NCI-H446 treated with DMSO at 0.1 percent for 48 hours (cell line): ENCODE data around the gene EWSR1.

Source experiments
- DNase-seq: peaks from one replicate; lab custom pipeline; 2025; lab: John Stamatoyannopoulos, UW

Gene EWSR1

GRCh38 chr22:29269731-29270474 is 1.8 kb downstream of the EWSR1 start:
- no peak for DNase-seq

DNA sequence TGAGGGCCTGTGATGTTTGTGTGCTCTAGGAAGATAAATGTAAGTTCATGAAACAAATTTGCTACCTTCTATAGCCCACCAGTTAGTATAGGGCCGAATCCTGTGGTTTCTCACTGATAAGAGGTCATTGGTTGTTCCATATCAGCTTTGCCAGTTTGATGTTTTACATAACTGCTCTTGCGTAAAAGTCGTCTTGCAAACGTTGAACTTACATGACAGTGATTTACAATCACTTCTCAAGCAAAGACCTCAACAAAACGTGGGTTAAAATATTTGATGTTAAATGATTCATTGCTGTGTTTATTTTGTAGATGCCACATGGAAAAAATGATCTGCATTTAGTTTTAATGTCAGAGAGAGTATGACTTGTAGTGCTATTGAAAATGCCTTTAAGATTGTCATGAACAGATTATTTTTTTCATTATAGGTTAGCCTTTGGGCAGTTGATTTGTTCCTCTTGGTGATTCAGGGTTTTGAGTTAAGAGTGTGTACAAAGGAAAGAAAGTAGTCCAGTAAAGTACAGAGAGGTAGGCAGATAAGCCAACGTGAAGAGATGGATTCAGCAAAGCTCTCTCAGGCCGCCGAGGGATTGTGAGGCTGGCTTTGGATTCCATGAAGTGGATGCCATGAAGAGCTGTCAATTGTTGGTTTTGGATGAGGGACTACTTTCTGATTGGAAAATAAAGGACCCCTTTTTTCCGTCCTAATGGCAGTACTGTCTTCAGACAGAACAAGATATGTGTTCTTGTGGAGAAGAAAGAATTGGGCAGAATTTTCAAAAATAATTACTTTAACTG is 2.6 kb downstream of the EWSR1 start:
- no peak for DNase-seq

DNA sequence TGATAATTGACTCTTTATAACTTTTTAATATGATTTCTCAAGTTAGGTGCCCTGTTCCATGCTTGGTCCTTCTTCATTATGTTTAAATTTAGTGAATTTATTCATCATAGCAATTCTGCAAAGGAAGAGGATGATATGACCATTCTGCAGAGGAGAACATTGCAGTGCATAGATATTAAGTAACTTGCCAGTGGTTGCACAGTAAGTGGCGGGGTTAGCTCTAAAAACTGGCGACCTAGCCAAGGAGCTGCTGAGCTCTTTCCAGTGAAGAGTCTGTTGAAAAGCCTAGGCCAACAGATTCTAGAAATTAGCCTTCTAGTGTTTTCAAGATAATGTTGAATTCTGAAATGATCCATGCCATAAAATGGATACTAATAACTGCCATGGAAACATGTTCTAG is 4.6 kb downstream of the EWSR1 start:
- DNase-seq: no peak

- DNase-seq: no peak
These were observed 7.1 kb downstream of the EWSR1 start for GRCh38 chr22:29275167-29275566.

GRCh38 chr22:29275819-29276565 is 7.9 kb downstream of the EWSR1 start:
- DNase-seq: no peak

- DNase-seq: no peak
These were observed 9.9 kb downstream of the EWSR1 start for GRCh38 chr22:29277927-29278326.

- no peak for DNase-seq
These were observed 16.1 kb downstream of the EWSR1 start for GRCh38 chr22:29284196-29284595.

DNA sequence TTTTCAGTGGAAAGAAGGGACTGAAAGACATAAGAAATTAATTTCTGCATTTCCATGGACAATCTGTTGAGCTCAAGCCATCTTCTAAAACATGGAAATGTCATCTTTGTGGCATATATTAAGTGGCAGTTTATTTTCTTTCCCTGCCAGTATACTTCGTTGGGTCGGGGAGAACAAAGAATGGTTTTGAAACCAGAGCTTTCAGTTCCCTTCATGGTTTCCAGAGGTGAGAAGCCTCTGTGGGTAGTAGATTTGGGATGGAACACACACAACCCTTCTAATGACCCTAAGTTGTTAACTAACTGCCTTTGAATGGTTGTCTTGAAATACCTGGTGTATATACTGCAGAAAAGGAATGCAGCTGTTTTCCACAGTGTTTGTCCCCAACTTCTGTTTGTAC is 20.8 kb downstream of the EWSR1 start:
- no peak for DNase-seq

GRCh38 chr22:29290061-29290460 is 22.0 kb downstream of the EWSR1 start:
- DNase-seq: no peak

DNA sequence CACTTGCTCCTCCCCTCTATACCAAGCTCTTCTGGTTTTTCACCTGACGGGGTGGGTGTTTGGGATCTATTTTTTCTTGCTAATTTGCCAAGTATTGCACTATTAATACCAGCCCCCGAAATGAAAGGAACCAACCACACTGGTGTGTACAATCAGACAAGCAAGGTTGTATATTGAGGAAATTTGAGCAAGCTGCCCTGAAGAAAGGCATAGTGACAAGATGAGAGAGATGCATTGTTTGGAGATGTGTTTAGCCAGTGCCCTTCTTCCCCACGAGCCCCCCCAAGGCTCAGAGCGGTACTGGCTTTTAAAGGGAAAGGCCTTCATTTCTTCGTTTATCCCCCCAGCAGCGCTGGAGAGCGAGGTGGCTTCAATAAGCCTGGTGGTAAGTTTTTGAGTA is 23.1 kb downstream of the EWSR1 start:
- DNase-seq: no peak

GRCh38 chr22:29292379-29292778 is 24.3 kb downstream of the EWSR1 start:
- no peak for DNase-seq

GRCh38 chr22:29298641-29299040 is 30.6 kb downstream of the EWSR1 start:
- no peak for DNase-seq

DNA sequence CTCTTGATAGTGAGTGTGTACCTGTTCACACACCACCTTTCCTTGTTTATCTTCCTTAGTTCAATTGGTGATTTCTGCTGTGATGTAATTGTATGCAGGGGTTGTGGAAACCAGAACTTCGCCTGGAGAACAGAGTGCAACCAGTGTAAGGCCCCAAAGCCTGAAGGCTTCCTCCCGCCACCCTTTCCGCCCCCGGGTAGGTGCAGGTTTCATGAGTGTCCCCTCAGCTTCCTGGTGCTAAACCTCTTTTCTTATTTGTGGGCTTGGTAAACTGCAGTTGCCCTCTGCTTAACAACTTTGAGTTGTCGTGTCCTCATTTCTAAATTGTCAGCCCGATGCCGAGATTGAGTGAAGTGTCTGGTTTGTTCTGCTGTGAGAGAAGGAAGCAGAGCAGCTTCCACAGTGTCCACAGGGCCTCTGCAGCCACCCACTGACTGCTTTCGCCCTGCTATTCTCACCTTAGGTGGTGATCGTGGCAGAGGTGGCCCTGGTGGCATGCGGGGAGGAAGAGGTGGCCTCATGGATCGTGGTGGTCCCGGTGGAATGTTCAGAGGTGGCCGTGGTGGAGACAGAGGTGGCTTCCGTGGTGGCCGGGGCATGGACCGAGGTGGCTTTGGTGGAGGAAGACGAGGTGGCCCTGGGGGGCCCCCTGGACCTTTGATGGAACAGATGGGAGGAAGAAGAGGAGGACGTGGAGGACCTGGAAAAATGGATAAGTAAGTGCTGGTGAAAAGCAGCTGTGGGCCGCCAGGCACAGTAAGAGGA is 31.2 kb downstream of the EWSR1 start:
- DNase-seq: no peak

DNA sequence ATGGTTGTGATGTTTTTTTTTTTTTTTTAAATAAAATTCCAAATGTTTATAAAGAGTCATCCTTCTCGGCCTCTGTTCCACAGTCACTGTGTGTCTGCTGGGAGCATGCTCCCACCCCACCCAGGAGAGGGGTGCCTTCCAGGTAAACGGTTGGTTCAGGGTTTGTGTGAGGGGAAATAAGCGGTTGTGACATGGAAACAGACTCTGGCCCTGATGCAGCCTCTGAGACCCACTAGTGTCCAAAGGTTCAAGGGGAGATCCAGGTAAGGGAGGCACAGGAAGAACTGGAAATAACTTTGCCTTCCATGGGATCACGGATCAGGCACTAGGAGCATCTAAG is 32.4 kb downstream of the EWSR1 start:
- DNase-seq: no peak

- no peak for DNase-seq
These were observed 32.9 kb downstream of the EWSR1 start for GRCh38 chr22:29300807-29301601.

DNA sequence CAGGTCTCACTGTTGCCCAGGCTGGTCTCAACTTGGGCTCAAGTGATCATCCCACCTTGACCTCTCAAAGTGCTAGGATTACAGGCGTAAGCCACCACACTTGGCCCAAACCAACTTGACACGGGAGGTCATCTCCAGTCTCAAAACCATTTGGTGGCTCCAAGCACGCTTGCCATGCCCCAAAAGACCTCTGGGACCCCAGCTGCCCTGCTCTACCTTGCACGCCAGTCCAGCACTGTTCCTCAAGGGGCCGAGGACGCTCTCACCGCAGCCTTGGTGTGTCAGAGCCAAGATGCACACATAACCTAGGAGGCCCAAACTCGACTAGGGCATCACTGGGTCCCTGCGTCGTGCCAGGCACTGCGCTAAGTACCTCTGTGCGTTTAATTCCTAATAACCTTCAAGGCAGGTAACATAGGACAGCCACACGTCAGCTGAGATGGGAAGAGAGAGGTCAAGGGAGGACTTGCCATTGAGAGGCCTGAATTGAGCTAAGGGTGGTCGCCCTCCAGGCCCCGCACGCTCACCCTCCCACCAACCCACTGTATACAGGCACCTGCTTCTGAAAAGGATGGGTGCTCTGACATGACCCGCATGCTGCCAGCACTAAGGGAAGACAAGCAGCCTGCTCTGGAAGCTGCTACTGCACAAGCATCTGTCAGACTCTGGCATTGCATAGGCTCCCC is 33.8 kb downstream of the EWSR1 start:
- no peak for DNase-seq

GRCh38 chr22:29302402-29302680 is 34.3 kb downstream of the EWSR1 start:
- peak; percentile 65 for DNase-seq

DNA sequence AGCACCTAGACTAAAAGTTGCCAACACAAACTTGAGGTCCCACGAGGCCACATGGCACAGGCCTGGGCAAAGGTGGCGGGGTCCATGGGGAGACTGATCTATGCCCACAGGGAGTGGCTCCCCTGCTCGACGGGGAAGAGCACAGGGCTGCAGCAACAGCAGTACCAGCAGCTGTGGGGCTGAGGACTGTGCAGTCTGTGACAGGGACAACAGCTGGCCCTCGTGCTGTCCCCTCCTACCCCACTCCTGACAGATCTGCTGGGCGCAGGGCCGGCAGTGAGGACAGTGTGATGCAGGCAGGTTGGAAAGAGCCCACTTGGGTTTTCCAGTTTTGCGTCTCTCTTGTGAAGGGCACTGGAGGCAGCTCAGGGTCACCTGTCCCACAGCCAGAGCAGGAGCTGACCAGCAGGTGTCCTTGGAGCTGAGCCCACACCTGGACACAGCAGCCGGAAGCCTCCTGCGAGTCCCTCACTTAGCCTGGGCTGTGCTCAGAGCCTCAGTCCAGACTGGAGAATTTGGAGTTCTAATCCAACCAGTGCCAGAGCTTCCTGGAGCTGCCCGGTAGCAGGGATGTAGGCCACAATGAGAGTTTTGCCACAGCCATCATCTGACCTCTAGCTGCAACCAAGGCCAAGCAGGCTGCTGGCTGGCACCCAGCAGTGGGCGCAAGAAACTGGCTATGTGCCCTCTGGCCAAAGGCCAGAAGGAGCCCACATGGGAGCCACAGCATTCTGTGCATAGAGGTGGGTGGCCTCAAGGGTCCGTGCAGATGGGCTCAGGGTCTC is 34.8 kb downstream of the EWSR1 start:
- DNase-seq: no peak

DNA sequence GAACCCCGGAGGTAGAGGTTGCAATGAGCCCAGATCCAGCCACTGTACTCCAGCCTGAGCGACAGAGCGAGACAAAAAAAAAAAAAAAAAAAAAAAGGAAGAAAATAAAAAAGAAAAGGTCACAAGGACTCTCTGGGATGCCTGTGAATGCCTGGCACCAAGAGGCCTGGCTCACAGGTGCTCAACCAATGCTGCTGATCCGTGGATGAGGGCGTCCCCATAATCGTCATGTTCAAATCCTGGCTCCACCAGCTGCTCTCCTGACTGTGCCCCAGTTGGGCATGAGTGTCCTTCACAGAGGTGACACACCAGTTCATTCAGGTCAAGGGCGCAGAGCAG is 37.7 kb downstream of the EWSR1 start:
- DNase-seq: no peak

DNA sequence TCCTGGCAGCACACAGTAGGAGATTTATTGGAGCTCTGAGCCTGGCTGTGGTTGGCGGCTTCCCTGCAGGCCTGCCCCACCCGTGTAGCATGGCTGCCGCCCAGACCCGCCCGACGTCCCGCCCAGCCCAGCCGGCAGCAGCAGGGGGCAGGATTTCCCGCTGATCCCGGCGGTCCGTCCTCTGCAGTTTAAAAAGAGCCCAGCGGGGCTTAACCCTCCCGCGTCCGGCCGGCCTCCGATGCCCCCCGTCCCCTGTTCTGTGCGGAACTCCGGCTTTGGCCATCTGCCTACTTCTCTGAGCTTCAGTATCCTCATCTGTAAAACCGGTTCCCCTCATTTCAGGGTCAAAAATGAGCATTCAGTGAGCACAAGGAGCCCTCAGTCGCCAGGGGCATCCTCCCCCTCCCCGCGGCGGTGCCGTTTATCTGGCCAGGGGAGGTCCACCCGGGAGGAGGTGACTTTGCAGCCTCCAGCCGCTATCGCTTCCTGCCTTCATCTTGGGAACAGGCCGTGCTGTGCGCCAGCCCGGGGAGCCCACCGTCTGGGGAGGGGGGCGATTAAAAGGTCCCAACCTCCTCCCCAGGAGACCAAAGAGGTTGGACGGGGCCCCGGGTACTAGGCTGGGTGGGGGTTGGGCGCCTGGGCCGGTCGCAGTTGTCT is 38.2 kb downstream of the EWSR1 start, which contains the start of gene GAS2L1:
Gene GAS2L1 (plus strand): TSS at position 476 of the 660 bp plus-strand sequence. CDS start 1,456 bp downstream, outside the sequence.
- peak; percentile 49 for DNase-seq
